NCI-H1048 (cell line): ENCODE results near the gene AIFM3.
"Not testable (repeated sequence)": the region's sequence is repeated elsewhere in the genome, so short reads cannot be mapped to it uniquely, and the experiment has no call there.

Experiments used
- DNase-seq: peaks from one replicate; lab custom pipeline; 2025; lab: John Stamatoyannopoulos, UW

The AIFM3 gene

GRCh38 chr22:20957683-20958431 lies 9.2 kb upstream of the AIFM3 start:
- no peak for DNase-seq

- DNase-seq = no peak
Measured at GRCh38 chr22:20959578-20960461, 7.2 kb upstream of the AIFM3 start.

- no peak for DNase-seq
Measured at GRCh38 chr22:20960609-20961008, 6.4 kb upstream of the AIFM3 start.

- no peak for DNase-seq
Measured at GRCh38 chr22:20962491-20962945, 4.5 kb upstream of the AIFM3 start.

GRCh38 chr22:20963201-20964052 lies 3.6 kb upstream of the AIFM3 start:
- no peak for DNase-seq

- DNase-seq = no peak
Measured at GRCh38 chr22:20964090-20964798, 2.8 kb upstream of the AIFM3 start.

GRCh38 chr22:20964799-20965103 lies 2.3 kb upstream of the AIFM3 start:
- no peak for DNase-seq

- no peak for DNase-seq
Measured at GRCh38 chr22:20965104-20965887, 1.8 kb upstream of the AIFM3 start.

- no peak for DNase-seq
Measured at GRCh38 chr22:20965888-20966855, 883 bp upstream of the AIFM3 start.

GRCh38 chr22:20967697-20968211 lies 699 bp downstream of the AIFM3 start:
- no peak for DNase-seq

GRCh38 chr22:20968281-20968977 lies 1.4 kb downstream of the AIFM3 start:
- no peak for DNase-seq

GRCh38 chr22:20970939-20971657 lies 4.0 kb downstream of the AIFM3 start:
- DNase-seq = no peak

GRCh38 chr22:20972014-20972694 lies 5.1 kb downstream of the AIFM3 start:
- not testable (repeated sequence) for DNase-seq

GRCh38 chr22:20972933-20973577 lies 6.0 kb downstream of the AIFM3 start:
- no peak for DNase-seq

- DNase-seq = no peak
Measured at GRCh38 chr22:20973634-20974286, 6.7 kb downstream of the AIFM3 start.

GRCh38 chr22:20974336-20974955 lies 7.4 kb downstream of the AIFM3 start:
- DNase-seq = no peak
